B cell (primary cell): Measurements from ENCODE around the gene MAP3K6.

Experiments
- CTCF ChIP-seq: fragments of 200-600 bp; IDR thresholded peaks from one replicate; pipeline ENCODE4 v1.8.0; 2022; ENCODE audit warnings: antibody characterized with exemption, mild to moderate bottlenecking
- EZH2 ChIP-seq: IDR thresholded peaks from 2 replicates; pipeline ENCODE4 v1.6.1; 2012; ENCODE audit warnings: borderline replicate concordance, low read depth, mild to moderate bottlenecking, moderate library complexity, low read length; ENCODE audit not compliant: insufficient read depth, poor library complexity, severe bottlenecking

GRCh38 chr1:27335506-27336422, 31.0 kb downstream of the MAP3K6 start:
- TF ChIP-seq CTCF (no peak), EZH2 (no peak)
